SK-N-SH treated with all-trans-retinoic acid at 6 μM for 48 hours (cell line): ENCODE measurements around the gene LGMN.

Experiments used
- ATAC-seq: fragments of 200-7000 bp; cut with Tn5 transposase; 3 replicates; pipeline ENCODE4 v1.9.1; 2020; ENCODE audit warnings: mild to moderate bottlenecking, moderate library complexity
- ARNTL ChIP-seq: fragments of 450-650 bp; formaldehyde crosslinking; IDR thresholded peaks from 2 replicates; pipeline ENCODE4 v1.5.0; 2020; ENCODE audit warnings: low read depth, mild to moderate bottlenecking, moderate library complexity, borderline replicate concordance
- BACH2 ChIP-seq: fragments of 250-450 bp; sonication (Bioruptor Pico); IDR thresholded peaks from 2 replicates; pipeline ENCODE4 v1.9.0; 2021; ENCODE audit warnings: mild to moderate bottlenecking, borderline replicate concordance
- CREB5 ChIP-seq: fragments of 250-450 bp; sonication (Bioruptor Pico); IDR thresholded peaks from 2 replicates; pipeline ENCODE4 v1.5.1; 2020; ENCODE audit warnings: low read depth, mild to moderate bottlenecking, moderate library complexity
- CSDC2 ChIP-seq: fragments of 250-450 bp; sonication (Bioruptor Pico); IDR thresholded peaks from 2 replicates; pipeline ENCODE4 v1.5.0; 2020; ENCODE audit warnings: mild to moderate bottlenecking, moderate library complexity
- CSRNP3 ChIP-seq: fragments of 250-450 bp; sonication (Bioruptor Pico); IDR thresholded peaks from 2 replicates; pipeline ENCODE4 v1.5.1; 2021; ENCODE audit warnings: mild to moderate bottlenecking, moderate library complexity
- ESRRG ChIP-seq: fragments of 250-450 bp; sonication (Bioruptor Pico); IDR thresholded peaks from 2 replicates; pipeline ENCODE4 v1.6.1; 2021; ENCODE audit warnings: mild to moderate bottlenecking
- GLIS3 ChIP-seq: fragments of 250-450 bp; sonication (Bioruptor Pico); IDR thresholded peaks from 2 replicates; pipeline ENCODE4 v1.5.0; 2020; ENCODE audit warnings: mild to moderate bottlenecking, moderate library complexity
- ISL1 ChIP-seq: fragments of 250-450 bp; sonication (Bioruptor Pico); IDR thresholded peaks from 2 replicates; pipeline ENCODE4 v2.1.2; 2022; ENCODE audit warnings: mild to moderate bottlenecking, moderate library complexity
- PATZ1 ChIP-seq: fragments of 250-450 bp; sonication (Bioruptor Pico); IDR thresholded peaks from 2 replicates; pipeline ENCODE4 v1.8.0; 2020; ENCODE audit warnings: mild to moderate bottlenecking, moderate library complexity, borderline replicate concordance
- POU6F1 ChIP-seq: fragments of 250-450 bp; sonication (Bioruptor Pico); IDR thresholded peaks from 2 replicates; pipeline ENCODE4 v1.8.0; 2021; ENCODE audit warnings: low read depth, mild to moderate bottlenecking, moderate library complexity, borderline replicate concordance
- PPARA ChIP-seq: fragments of 250-450 bp; sonication (Bioruptor Pico); IDR thresholded peaks from 2 replicates; pipeline ENCODE4 v1.5.0; 2020; ENCODE audit warnings: mild to moderate bottlenecking, borderline replicate concordance
- RARB ChIP-seq: fragments of 250-450 bp; sonication (Bioruptor Pico); IDR thresholded peaks from 2 replicates; pipeline ENCODE4 v1.8.0; 2021; ENCODE audit warnings: mild to moderate bottlenecking, moderate library complexity
- SNAI2 ChIP-seq: fragments of 250-450 bp; sonication (Bioruptor Pico); IDR thresholded peaks from 2 replicates; pipeline ENCODE4 v1.5.0; 2020; ENCODE audit warnings: mild to moderate bottlenecking, moderate library complexity
- TCF4 ChIP-seq: fragments of 250-450 bp; sonication (Bioruptor Pico); IDR thresholded peaks from 2 replicates; pipeline ENCODE4 v1.8.0; 2021; ENCODE audit warnings: mild to moderate bottlenecking, moderate library complexity, borderline replicate concordance
- TOX ChIP-seq: fragments of 250-450 bp; sonication (Bioruptor Pico); IDR thresholded peaks from 2 replicates; pipeline ENCODE4 v1.8.0; 2021; ENCODE audit warnings: mild to moderate bottlenecking, moderate library complexity, borderline replicate concordance
- TSHZ2 ChIP-seq: fragments of 250-450 bp; sonication (Bioruptor Pico); IDR thresholded peaks from 2 replicates; pipeline ENCODE4 v1.5.0; 2020; ENCODE audit warnings: mild to moderate bottlenecking, moderate library complexity
- ZC3H10 ChIP-seq: fragments of 250-450 bp; sonication (Bioruptor Pico); IDR thresholded peaks from 2 replicates; pipeline ENCODE4 v1.5.1; 2021; ENCODE audit warnings: mild to moderate bottlenecking, moderate library complexity
- ZFP30 ChIP-seq: fragments of 450-650 bp; formaldehyde crosslinking; IDR thresholded peaks from 2 replicates; pipeline ENCODE4 v1.5.0; 2022; ENCODE audit warnings: mild to moderate bottlenecking, moderate library complexity
- ZNF565 ChIP-seq: fragments of 450-650 bp; formaldehyde crosslinking; conservative IDR thresholded peaks from 2 replicates; pipeline ENCODE4 v1.5.0; 2020; ENCODE audit warnings: low read depth, mild to moderate bottlenecking, moderate library complexity
- ZNF70 ChIP-seq: fragments of 450-650 bp; formaldehyde crosslinking; IDR thresholded peaks from 2 replicates; pipeline ENCODE4 v1.5.0; 2020; ENCODE audit warnings: mild to moderate bottlenecking, moderate library complexity
- ZNF8 ChIP-seq: fragments of 450-650 bp; formaldehyde crosslinking; IDR thresholded peaks from 2 replicates; pipeline ENCODE4 v1.5.0; 2020; ENCODE audit warnings: mild to moderate bottlenecking, moderate library complexity

The LGMN gene

GRCh38 chr14:92698393-92698792 is 50.0 kb downstream of the LGMN start:
- no peak for ATAC-seq
- TF ChIP-seq ISL1 (CRISPR knock-in tag) = no peak
- no peak for TF ChIP-seq ARNTL (CRISPR knock-in tag)
- TF ChIP-seq ZNF565 (CRISPR knock-in tag) = no peak
- TF ChIP-seq TSHZ2 = no peak
- TF ChIP-seq GLIS3 (CRISPR knock-in tag) = no peak
- no peak for TF ChIP-seq TOX (CRISPR knock-in tag)
- no peak for TF ChIP-seq SNAI2 (CRISPR knock-in tag)
- TF ChIP-seq ZNF70 (CRISPR knock-in tag) = no peak
- TF ChIP-seq BACH2 (CRISPR knock-in tag) = no peak
- no peak for TF ChIP-seq RARB (CRISPR knock-in tag)
- no peak for TF ChIP-seq ZFP30 (CRISPR knock-in tag)
- no peak for TF ChIP-seq PATZ1
- no peak for TF ChIP-seq POU6F1
- no peak for TF ChIP-seq ESRRG (CRISPR knock-in tag)
- no peak for TF ChIP-seq CREB5 (CRISPR knock-in tag)
- TF ChIP-seq CSRNP3 (CRISPR knock-in tag) = no peak

GRCh38 chr14:92696366-92696765 is 52.1 kb downstream of the LGMN start:
- no peak for TF ChIP-seq SNAI2 (CRISPR knock-in tag)
- no peak for TF ChIP-seq ZNF8 (CRISPR knock-in tag)
- TF ChIP-seq ZC3H10 = no peak
- no peak for TF ChIP-seq ZNF70 (CRISPR knock-in tag)
- TF ChIP-seq ZNF565 (CRISPR knock-in tag) = no peak
- TF ChIP-seq RARB (CRISPR knock-in tag) = no peak
- no peak for TF ChIP-seq ARNTL (CRISPR knock-in tag)
- no peak for TF ChIP-seq TCF4 (CRISPR knock-in tag)
- no peak for TF ChIP-seq BACH2 (CRISPR knock-in tag)
- no peak for TF ChIP-seq GLIS3 (CRISPR knock-in tag)
- no peak for TF ChIP-seq CSRNP3 (CRISPR knock-in tag)
- TF ChIP-seq ESRRG (CRISPR knock-in tag) = no peak
- TF ChIP-seq CSDC2 (CRISPR knock-in tag) = no peak
- TF ChIP-seq PPARA (CRISPR knock-in tag) = no peak
- no peak for TF ChIP-seq TOX (CRISPR knock-in tag)
- no peak for TF ChIP-seq PATZ1
- TF ChIP-seq ZFP30 (CRISPR knock-in tag) = no peak
- no peak for TF ChIP-seq ISL1 (CRISPR knock-in tag)
- ATAC-seq = no peak
